Measurements from ENCODE around the gene DUSP9. TPM values are rescaled to one million over a fixed set of nuclear protein-coding genes. Genes with fewer than 3 reads are reported as not detected.

The DUSP9 gene
- total RNA-seq, 1 experiment from 2014 or later = 10.7 TPM

DNA sequence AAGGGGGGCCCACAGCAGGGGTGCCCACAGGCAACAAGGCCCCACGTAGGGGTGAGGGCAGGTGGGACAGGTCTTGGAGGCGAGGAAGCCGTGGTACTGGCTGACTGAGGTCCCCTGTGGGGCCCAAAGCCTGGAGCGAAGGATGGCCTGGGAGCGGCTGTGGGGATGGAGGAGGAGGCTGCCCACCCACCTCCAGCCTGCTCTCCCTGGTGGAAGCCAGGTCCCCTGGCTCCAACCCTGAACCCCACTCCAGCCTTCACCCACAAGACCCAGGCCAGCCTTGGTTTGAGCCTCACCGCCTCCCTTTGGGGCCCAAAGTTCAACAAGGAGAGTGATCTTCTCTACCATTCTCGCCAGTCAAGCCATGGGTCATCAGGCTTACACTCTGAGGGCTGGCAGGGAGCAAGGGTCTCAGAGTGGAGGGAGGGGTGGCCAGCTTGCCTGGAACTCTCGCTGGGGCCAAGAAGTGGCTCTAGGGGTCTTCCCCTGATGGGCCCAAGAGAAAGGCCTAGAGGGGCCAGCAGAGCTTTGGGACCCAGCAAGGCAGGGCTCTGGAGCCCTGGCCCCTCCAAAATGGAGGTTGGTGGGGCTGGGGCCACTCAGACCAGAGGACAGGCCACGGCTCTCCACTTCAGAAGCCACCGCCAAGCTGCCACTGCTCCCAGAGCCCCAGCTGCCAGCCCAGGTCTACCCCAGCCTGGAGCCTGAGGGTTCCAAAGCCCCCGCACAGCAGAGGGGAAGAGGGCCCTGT lies 21.6 kb downstream of the DUSP9 start:
- Histone ChIP-seq H3K27ac (ENCODE audit: low read length) (no peak overlapping the region), H3K4me2 (ENCODE audit: low read length) (no peak overlapping the region), H3K9me2 (replicated peaks; ENCODE audit: low read length) (no peaks in the 10 kb centered on the region), H3K9me3 (ENCODE audit: low read length) (no peaks in the 10 kb centered on the region), H3K4me3 (ENCODE audit: low read length) (no peak overlapping the region), H3K79me2 (ENCODE audit: low read length) (no peaks in the 10 kb centered on the region), H4K20me1 (ENCODE audit: low read length) (no peaks in the 10 kb centered on the region), H3K4me1 (ENCODE audit: insufficient read depth, low read length) (no peaks in the 10 kb centered on the region), H3K27me3 (ENCODE audit: low read length) (no peaks in the 10 kb centered on the region), H3K36me3 (ENCODE audit: low read depth, low read length) (no peaks in the 10 kb centered on the region), H2AFZ (ENCODE audit: low read length) (peak overlapping the region; percentile 64; the same call in 1 of the 2 replicates), H3F3A (ENCODE audit: low read length, unreplicated experiment) (no peaks in the 10 kb centered on the region), H3K9ac (ENCODE audit: low read length) (no peak overlapping the region)
- no TSS peak for BruUV-seq (replicated peaks)
- no peak for TF ChIP-seq EZH2 (IDR thresholded peaks at IDR 0.05; ENCODE audit: low read length, unreplicated experiment)
- no peak for TF ChIP-seq EZH2phosphoT487 (IDR thresholded peaks at IDR 0.05; ENCODE audit: borderline replicate concordance, low read length)
- TF ChIP-seq, protein P1, sequence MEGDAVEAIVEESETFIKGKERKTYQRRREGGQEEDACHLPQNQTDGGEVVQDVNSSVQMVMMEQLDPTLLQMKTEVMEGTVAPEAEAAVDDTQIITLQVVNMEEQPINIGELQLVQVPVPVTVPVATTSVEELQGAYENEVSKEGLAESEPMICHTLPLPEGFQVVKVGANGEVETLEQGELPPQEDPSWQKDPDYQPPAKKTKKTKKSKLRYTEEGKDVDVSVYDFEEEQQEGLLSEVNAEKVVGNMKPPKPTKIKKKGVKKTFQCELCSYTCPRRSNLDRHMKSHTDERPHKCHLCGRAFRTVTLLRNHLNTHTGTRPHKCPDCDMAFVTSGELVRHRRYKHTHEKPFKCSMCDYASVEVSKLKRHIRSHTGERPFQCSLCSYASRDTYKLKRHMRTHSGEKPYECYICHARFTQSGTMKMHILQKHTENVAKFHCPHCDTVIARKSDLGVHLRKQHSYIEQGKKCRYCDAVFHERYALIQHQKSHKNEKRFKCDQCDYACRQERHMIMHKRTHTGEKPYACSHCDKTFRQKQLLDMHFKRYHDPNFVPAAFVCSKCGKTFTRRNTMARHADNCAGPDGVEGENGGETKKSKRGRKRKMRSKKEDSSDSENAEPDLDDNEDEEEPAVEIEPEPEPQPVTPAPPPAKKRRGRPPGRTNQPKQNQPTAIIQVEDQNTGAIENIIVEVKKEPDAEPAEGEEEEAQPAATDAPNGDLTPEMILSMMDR (conservative IDR thresholded peaks at IDR 0.05; ENCODE audit: low read depth, low read length) = no peak
- ChIA-PET CTCF (interaction anchor here (0.5 to 1.7 kb wide), 9 partner anchors 11 to 390 kb away, joined by 3 to 9 read pairs (median 5); partner anchors contain the start of gene CCNQ), POLR2A (ENCODE audit: unreplicated experiment) (no interaction called here)
- DNase-seq (no peak), ATAC-seq (no peak)
- intact Hi-C loops (cut with micrococcal nuclease) = loop anchor here (1.0 to 5.0 kb wide), 3 partner anchors 60 to 131 kb away; no protein-coding TSS in a partner anchor

DNA sequence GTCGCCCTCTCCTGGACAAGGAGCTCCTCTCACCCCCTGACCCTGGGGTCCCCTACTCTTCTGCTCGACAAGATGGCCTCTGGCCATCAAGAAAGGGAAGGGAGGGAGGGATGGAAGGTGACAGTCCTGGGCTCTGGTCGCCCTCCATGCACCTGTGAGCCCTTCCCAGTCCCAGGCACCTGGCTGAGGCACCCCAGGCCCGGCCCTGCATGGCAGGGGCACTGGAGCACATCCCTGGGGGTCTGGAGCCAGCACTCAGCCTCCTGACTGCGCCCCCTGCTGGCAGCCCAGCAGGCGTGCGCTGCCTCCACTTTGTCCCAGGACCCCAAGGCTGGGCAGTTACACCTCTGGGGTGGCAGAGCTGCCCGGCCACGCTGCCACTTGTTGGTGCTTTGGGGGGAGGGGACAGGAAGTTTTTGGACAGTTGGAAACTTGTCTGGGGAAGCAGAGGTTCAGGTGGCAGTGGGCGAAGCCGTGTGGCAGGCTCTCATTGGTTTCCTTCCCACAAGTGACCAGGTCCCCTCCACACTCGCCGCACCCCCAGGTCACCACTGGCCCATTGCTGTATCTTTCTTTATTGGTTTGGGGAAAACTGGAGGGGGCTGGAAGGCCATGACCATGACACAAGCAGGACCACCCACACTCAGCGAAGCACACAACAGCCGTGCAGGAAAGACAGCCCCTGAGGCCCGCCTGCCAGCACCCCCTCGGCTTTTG lies 22.3 kb downstream of the DUSP9 start:
- no peaks in the 10 kb centered on the region for H3K79me2 ChIP-seq (ENCODE audit: low read length)
- H3K9me3 ChIP-seq (ENCODE audit: low read length) = no peaks in the 10 kb centered on the region
- no peak overlapping the region for H3K27ac ChIP-seq (ENCODE audit: low read length)
- ATAC-seq (peak; percentile 42; the same call in 1 of the 2 replicates), DNase-seq (peak; percentile 22)
- no peak overlapping the region for H3K4me3 ChIP-seq (ENCODE audit: low read length)
- H3F3A ChIP-seq (ENCODE audit: low read length, unreplicated experiment) = no peaks in the 10 kb centered on the region
- TF ChIP-seq EZH2 (IDR thresholded peaks at IDR 0.05; ENCODE audit: low read length, unreplicated experiment) = no peak
- no peak for TF ChIP-seq EZH2phosphoT487 (IDR thresholded peaks at IDR 0.05; ENCODE audit: borderline replicate concordance, low read length)
- TF ChIP-seq, protein P1 (conservative IDR thresholded peaks at IDR 0.05; ENCODE audit: low read depth, low read length) = peak; percentile 78
- H3K4me2 ChIP-seq (ENCODE audit: low read length) = no peak overlapping the region
- H4K20me1 ChIP-seq (ENCODE audit: low read length) = no peaks in the 10 kb centered on the region
- ChIA-PET CTCF (interaction anchor here (0.6 kb wide), 1 partner anchor 372 kb away, joined by 5 read pairs; no protein-coding TSS in a partner anchor), POLR2A (ENCODE audit: unreplicated experiment) (no interaction called here)
- intact Hi-C loops (cut with micrococcal nuclease) = loop anchor here (2.0 to 5.0 kb wide), 2 partner anchors 61 to 132 kb away; no protein-coding TSS in a partner anchor
- no peak overlapping the region for H2AFZ ChIP-seq (ENCODE audit: low read length)
- no TSS peak for BruUV-seq (replicated peaks)
- no peaks in the 10 kb centered on the region for H3K9me2 ChIP-seq (replicated peaks; ENCODE audit: low read length)
- no peaks in the 10 kb centered on the region for H3K36me3 ChIP-seq (ENCODE audit: low read depth, low read length)
- no peaks in the 10 kb centered on the region for H3K4me1 ChIP-seq (ENCODE audit: insufficient read depth, low read length)
- no peak overlapping the region for H3K9ac ChIP-seq (ENCODE audit: low read length)
- no peaks in the 10 kb centered on the region for H3K27me3 ChIP-seq (ENCODE audit: low read length)
